Ishikawa (cell line): ENCODE measurements around the gene CABP4.
A peak's percentile ranks its signal among the peaks of the same experiment; 100 is the strongest.

Experiments used
- CEBPB ChIP-seq: IDR thresholded peaks from 2 replicates; pipeline ENCODE4 v1.6.1; 2012
- CREB1 ChIP-seq: IDR thresholded peaks from 2 replicates; pipeline ENCODE4 v1.6.1; 2012; ENCODE audit warnings: low read depth
- EGR1 ChIP-seq: IDR thresholded peaks from 2 replicates; pipeline ENCODE4 v1.6.1; 2012
- EP300 ChIP-seq: IDR thresholded peaks from 2 replicates; pipeline ENCODE4 v1.6.1; 2012; ENCODE audit warnings: borderline replicate concordance
- FOXM1 ChIP-seq: IDR thresholded peaks from 2 replicates; pipeline ENCODE4 v1.6.1; 2012; ENCODE audit warnings: low read depth, borderline replicate concordance
- NFIC ChIP-seq: IDR thresholded peaks from 2 replicates; pipeline ENCODE4 v1.6.1; 2012
- RAD21 ChIP-seq: IDR thresholded peaks from 2 replicates; pipeline ENCODE4 v1.6.1; 2012; ENCODE audit warnings: low read depth
- TAF1 ChIP-seq: IDR thresholded peaks from 2 replicates; pipeline ENCODE4 v1.6.1; 2012; ENCODE audit warnings: low read depth, mild to moderate bottlenecking
- TCF12 ChIP-seq: IDR thresholded peaks from 2 replicates; pipeline ENCODE4 v1.6.1; 2012; ENCODE audit warnings: low read depth
- TEAD4 ChIP-seq: IDR thresholded peaks from 2 replicates; pipeline ENCODE4 v1.6.1; 2012
- YY1 ChIP-seq: IDR thresholded peaks from 2 replicates; pipeline ENCODE4 v1.6.1; 2012; ENCODE audit warnings: low read depth
- ZBTB7A ChIP-seq: IDR thresholded peaks from 2 replicates; pipeline ENCODE4 v1.6.1; 2012; ENCODE audit warnings: low read depth
- TF ChIP-seq, protein P1 (sequence below): IDR thresholded peaks from 2 replicates; pipeline ENCODE4 v1.6.1; 2012
- TF ChIP-seq, protein P2 (sequence below): IDR thresholded peaks from 2 replicates; pipeline ENCODE4 v1.6.1; 2012; ENCODE audit warnings: low read depth, mild to moderate bottlenecking
- TF ChIP-seq, protein P3 (sequence below): IDR thresholded peaks from 2 replicates; pipeline ENCODE4 v1.6.1; 2012

The CABP4 gene

GRCh38 chr11:67420147-67420645 lies 35.0 kb upstream of the CABP4 start:
- TF ChIP-seq, protein P1, sequence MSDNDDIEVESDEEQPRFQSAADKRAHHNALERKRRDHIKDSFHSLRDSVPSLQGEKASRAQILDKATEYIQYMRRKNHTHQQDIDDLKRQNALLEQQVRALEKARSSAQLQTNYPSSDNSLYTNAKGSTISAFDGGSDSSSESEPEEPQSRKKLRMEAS, result no peak
- TF ChIP-seq ZBTB7A (no peak; the same call in 1 of the 2 replicates), EGR1 (no peak), TAF1 (no peak), YY1 (no peak), NFIC (no peak), CEBPB (no peak), RAD21 (no peak), EP300 (no peak), TEAD4 (no peak)
- TF ChIP-seq, protein P2, sequence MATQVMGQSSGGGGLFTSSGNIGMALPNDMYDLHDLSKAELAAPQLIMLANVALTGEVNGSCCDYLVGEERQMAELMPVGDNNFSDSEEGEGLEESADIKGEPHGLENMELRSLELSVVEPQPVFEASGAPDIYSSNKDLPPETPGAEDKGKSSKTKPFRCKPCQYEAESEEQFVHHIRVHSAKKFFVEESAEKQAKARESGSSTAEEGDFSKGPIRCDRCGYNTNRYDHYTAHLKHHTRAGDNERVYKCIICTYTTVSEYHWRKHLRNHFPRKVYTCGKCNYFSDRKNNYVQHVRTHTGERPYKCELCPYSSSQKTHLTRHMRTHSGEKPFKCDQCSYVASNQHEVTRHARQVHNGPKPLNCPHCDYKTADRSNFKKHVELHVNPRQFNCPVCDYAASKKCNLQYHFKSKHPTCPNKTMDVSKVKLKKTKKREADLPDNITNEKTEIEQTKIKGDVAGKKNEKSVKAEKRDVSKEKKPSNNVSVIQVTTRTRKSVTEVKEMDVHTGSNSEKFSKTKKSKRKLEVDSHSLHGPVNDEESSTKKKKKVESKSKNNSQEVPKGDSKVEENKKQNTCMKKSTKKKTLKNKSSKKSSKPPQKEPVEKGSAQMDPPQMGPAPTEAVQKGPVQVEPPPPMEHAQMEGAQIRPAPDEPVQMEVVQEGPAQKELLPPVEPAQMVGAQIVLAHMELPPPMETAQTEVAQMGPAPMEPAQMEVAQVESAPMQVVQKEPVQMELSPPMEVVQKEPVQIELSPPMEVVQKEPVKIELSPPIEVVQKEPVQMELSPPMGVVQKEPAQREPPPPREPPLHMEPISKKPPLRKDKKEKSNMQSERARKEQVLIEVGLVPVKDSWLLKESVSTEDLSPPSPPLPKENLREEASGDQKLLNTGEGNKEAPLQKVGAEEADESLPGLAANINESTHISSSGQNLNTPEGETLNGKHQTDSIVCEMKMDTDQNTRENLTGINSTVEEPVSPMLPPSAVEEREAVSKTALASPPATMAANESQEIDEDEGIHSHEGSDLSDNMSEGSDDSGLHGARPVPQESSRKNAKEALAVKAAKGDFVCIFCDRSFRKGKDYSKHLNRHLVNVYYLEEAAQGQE, result no peak

- TF ChIP-seq, protein P2, result no peak
- TF ChIP-seq EGR1 (no peak), NFIC (no peak; the same call in 1 of the 2 replicates), YY1 (no peak), CEBPB (no peak), TEAD4 (no peak), RAD21 (no peak), CREB1 (no peak), ZBTB7A (no peak), TAF1 (peak; percentile 47; the same call in 1 of the 2 replicates), FOXM1 (no peak), EP300 (no peak), TCF12 (no peak)
- TF ChIP-seq, protein P3, sequence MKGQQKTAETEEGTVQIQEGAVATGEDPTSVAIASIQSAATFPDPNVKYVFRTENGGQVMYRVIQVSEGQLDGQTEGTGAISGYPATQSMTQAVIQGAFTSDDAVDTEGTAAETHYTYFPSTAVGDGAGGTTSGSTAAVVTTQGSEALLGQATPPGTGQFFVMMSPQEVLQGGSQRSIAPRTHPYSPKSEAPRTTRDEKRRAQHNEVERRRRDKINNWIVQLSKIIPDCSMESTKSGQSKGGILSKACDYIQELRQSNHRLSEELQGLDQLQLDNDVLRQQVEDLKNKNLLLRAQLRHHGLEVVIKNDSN, result 0 out of 2 replicates have a peak, but pooled peaks have one; percentile 3
- TF ChIP-seq, protein P1, result peak; percentile 63; the same call in 1 of the 2 replicates
These were observed 34.3 kb upstream of the CABP4 start for GRCh38 chr11:67420646-67421429.

GRCh38 chr11:67421430-67422031 lies 33.6 kb upstream of the CABP4 start:
- TF ChIP-seq RAD21 (no peak), YY1 (no peak), CEBPB (no peak), FOXM1 (no peak), EGR1 (no peak), CREB1 (no peak), TEAD4 (no peak), TCF12 (no peak), NFIC (no peak), EP300 (no peak), TAF1 (no peak), ZBTB7A (no peak)
- TF ChIP-seq, protein P3, result no peak
- TF ChIP-seq, protein P1, result no peak
- TF ChIP-seq, protein P2, result no peak
